NAMALWA (cell line): Measurements from ENCODE around the gene SPINDOC.
"Not testable (repeated sequence)": the region's sequence is repeated elsewhere in the genome, so short reads cannot be mapped to it uniquely, and the experiment has no call there.

Source experiments
- DNase-seq: peaks from one replicate; pipeline ENCODE4 v3.0.0-alpha.2; 2015; ENCODE audit warnings: low spot score

Gene SPINDOC

GRCh38 chr11:63854696-63855095, 41.4 kb downstream of the SPINDOC start:
- DNase-seq = no peak

- no peak for DNase-seq
These were observed 42.7 kb downstream of the SPINDOC start for GRCh38 chr11:63855975-63856374.

GRCh38 chr11:63858628-63859550, 45.6 kb downstream of the SPINDOC start:
- no peak for DNase-seq

GRCh38 chr11:63862923-63863322, 49.7 kb downstream of the SPINDOC start:
- no peak for DNase-seq

- not testable (repeated sequence) for DNase-seq
These were observed 50.4 kb downstream of the SPINDOC start for GRCh38 chr11:63863620-63864019.

GRCh38 chr11:63866211-63866610, 53.0 kb downstream of the SPINDOC start:
- peak; percentile 48 for DNase-seq

- no peak for DNase-seq
These were observed 54.3 kb downstream of the SPINDOC start for GRCh38 chr11:63867511-63867910.

- DNase-seq = no peak
These were observed 55.3 kb downstream of the SPINDOC start for GRCh38 chr11:63868399-63869064.

- no peak for DNase-seq
These were observed 55.9 kb downstream of the SPINDOC start for GRCh38 chr11:63869171-63869591.

- DNase-seq = no peak
These were observed 56.4 kb downstream of the SPINDOC start for GRCh38 chr11:63869683-63870082.

GRCh38 chr11:63870351-63871140, 57.3 kb downstream of the SPINDOC start:
- DNase-seq = no peak

- DNase-seq = peak; percentile 43
These were observed 58.9 kb downstream of the SPINDOC start for GRCh38 chr11:63871962-63872799.

- no peak for DNase-seq
These were observed 59.5 kb downstream of the SPINDOC start for GRCh38 chr11:63872800-63873197.

GRCh38 chr11:63873311-63873710, 60.1 kb downstream of the SPINDOC start:
- no peak for DNase-seq

GRCh38 chr11:63874511-63874910, 61.3 kb downstream of the SPINDOC start:
- DNase-seq = no peak

GRCh38 chr11:63875506-63876065, 62.3 kb downstream of the SPINDOC start:
- DNase-seq = no peak

GRCh38 chr11:63876616-63877015, 63.4 kb downstream of the SPINDOC start:
- DNase-seq = no peak
